Measurements from ENCODE around the gene CENPQ.

Gene CENPQ

DNA sequence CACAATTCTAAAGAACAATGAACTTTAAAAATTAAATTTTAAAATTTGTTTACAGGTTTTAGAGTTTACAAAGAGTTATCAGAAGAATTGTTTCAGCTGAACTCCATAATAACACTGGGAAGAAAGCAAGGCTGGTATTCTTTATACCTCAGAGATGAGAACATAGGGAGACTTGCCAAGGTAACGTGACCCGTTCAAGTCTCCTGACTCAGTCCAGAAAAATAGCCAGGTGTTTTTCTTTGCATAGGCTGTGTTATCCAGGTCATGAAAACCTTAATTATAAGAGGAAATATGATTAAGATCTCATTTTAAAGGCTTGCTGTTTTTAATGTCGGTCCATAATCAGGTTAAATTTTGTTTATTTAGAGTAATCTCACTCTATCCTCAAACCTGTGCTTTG is 78.8 kb downstream of the CENPQ start:
- DNase-seq, result no peak

Measured in activated CD8-positive, alpha-beta memory T cell treated with anti-CD3 and anti-CD28 coated beads for 24 hours (primary cell).